ENCODE data around the gene TMEM151B.

TMEM151B gene

GRCh38 chr6:44298055-44298803, 28.0 kb downstream of the TMEM151B start:
- DNase-seq (ENCODE audit: low spot score): no peak
- in situ Hi-C loops (cut with MboI; ENCODE audit: low pct_unique_long_range_greater_than_20kb, low sequenced_read_pairs, unreplicated experiment): no loop called here
- no peak for TF ChIP-seq CTCF (IDR thresholded peaks at IDR 0.05; ENCODE audit: extremely low read depth, insufficient read depth, missing control alignments)

- TF ChIP-seq CTCF (IDR thresholded peaks at IDR 0.05; ENCODE audit: extremely low read depth, insufficient read depth, missing control alignments): no peak
- in situ Hi-C loops (cut with MboI; ENCODE audit: low pct_unique_long_range_greater_than_20kb, low sequenced_read_pairs, unreplicated experiment): no loop called here
- DNase-seq (ENCODE audit: low spot score): no peak
These were observed 28.6 kb downstream of the TMEM151B start for GRCh38 chr6:44298864-44299263.

- TF ChIP-seq CTCF (IDR thresholded peaks at IDR 0.05; ENCODE audit: extremely low read depth, insufficient read depth, missing control alignments): no peak
- in situ Hi-C loops (cut with MboI; ENCODE audit: low pct_unique_long_range_greater_than_20kb, low sequenced_read_pairs, unreplicated experiment): no loop called here
- DNase-seq (ENCODE audit: low spot score): no peak
These were observed 30.1 kb downstream of the TMEM151B start for GRCh38 chr6:44300292-44300823.

- TF ChIP-seq CTCF (IDR thresholded peaks at IDR 0.05; ENCODE audit: extremely low read depth, insufficient read depth, missing control alignments): no peak
- in situ Hi-C loops (cut with MboI; ENCODE audit: low pct_unique_long_range_greater_than_20kb, low sequenced_read_pairs, unreplicated experiment): no loop called here
- DNase-seq (ENCODE audit: low spot score): no peak
These were observed 30.9 kb downstream of the TMEM151B start for GRCh38 chr6:44301106-44301505.

- DNase-seq (ENCODE audit: low spot score): no peak
- in situ Hi-C loops (cut with MboI; ENCODE audit: low pct_unique_long_range_greater_than_20kb, low sequenced_read_pairs, unreplicated experiment): no loop called here
- TF ChIP-seq CTCF (IDR thresholded peaks at IDR 0.05; ENCODE audit: extremely low read depth, insufficient read depth, missing control alignments): no peak
These were observed 31.7 kb downstream of the TMEM151B start for GRCh38 chr6:44301782-44302564.

GRCh38 chr6:44302856-44303255, 32.6 kb downstream of the TMEM151B start:
- in situ Hi-C loops (cut with MboI; ENCODE audit: low pct_unique_long_range_greater_than_20kb, low sequenced_read_pairs, unreplicated experiment): no loop called here
- TF ChIP-seq CTCF (IDR thresholded peaks at IDR 0.05; ENCODE audit: extremely low read depth, insufficient read depth, missing control alignments): no peak
- DNase-seq (ENCODE audit: low spot score): no peak

Data from GM13977 (cell line).